Mucosa of rectum (tissue), 2 donors: ENCODE results near the gene PLA2G2C.

Experiments
- H3K27ac ChIP-seq, 2 donors: one replicate each; pipeline ENCODE4 v1.7.0; 2013; ENCODE audit warnings: inconsistent platforms in 2 of 2, low read depth in 2 of 2, low read length in 2 of 2
- H3K27me3 ChIP-seq, 2 donors: one replicate each; pipeline ENCODE4 v1.7.0; 2013; ENCODE audit warnings: low read length in 2 of 2; ENCODE audit not compliant: control insufficient read depth in 2 of 2, insufficient read depth in 2 of 2
- H3K36me3 ChIP-seq, 2 donors: one replicate each; pipeline ENCODE4 v1.7.0; 2013; ENCODE audit warnings: low read length in 2 of 2; ENCODE audit not compliant: control insufficient read depth in 2 of 2, insufficient read depth in 2 of 2
- H3K4me1 ChIP-seq, 2 donors: one replicate each; pipeline ENCODE4 v1.7.0; 2013; ENCODE audit warnings: low read length in 2 of 2, mild to moderate bottlenecking in 1 of 2; ENCODE audit not compliant: control insufficient read depth in 2 of 2, insufficient read depth in 2 of 2
- H3K4me3 ChIP-seq, 2 donors: one replicate each; pipeline ENCODE4 v1.7.0; 2013; ENCODE audit warnings: low read length in 2 of 2
- H3K9ac ChIP-seq, 2 donors: one replicate each; pipeline ENCODE4 v1.7.0; 2013; ENCODE audit warnings: low read length in 2 of 2, low read depth in 1 of 2, mild to moderate bottlenecking in 1 of 2
- H3K9me3 ChIP-seq, 2 donors: one replicate each; pipeline ENCODE4 v1.7.0; 2013; ENCODE audit warnings: low read length in 2 of 2; ENCODE audit not compliant: control insufficient read depth in 2 of 2
- donor health status: healthy.
- donor health status: Normal muscosa, but diverticular disease.

PLA2G2C gene

DNA sequence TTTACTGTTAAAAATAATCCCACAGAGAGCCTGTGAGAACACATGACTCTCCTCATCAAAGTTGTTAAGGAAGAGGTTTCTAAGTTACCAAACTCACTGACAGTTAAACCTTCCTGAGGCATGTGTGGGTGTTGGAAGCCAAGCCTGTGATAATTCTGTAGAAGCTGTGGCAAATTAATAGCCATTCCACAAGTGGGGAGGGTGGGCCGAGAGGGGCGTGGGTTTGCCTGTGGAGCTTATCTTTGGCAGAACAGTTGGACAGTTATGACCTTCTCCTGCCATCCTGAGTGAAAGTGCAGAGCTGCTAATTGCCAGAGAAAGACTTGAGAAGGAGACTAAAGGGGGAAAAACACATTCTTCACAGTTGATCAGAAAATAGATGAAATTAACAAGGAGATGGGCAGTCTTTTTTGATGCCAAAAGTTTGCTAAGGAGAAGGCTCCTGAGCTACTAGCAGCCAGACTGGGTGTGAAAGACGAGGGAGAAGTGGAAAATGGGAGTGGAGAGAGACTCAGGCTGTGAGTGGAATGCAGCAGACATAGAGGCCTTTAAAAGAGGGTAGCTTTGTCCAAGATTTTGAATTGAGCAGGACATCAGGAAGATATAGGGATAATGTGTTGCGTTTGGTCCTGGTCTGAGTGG lies 1.6 kb upstream of the PLA2G2C start:
- H3K27me3 ChIP-seq = no peaks in the 10 kb centered on the region
- H3K9me3 ChIP-seq = no peaks in the 10 kb centered on the region
- peak overlapping the region; percentile 80 to 93 for H3K27ac ChIP-seq
- H3K4me3 ChIP-seq = no peak overlapping the region
- H3K9ac ChIP-seq = peak overlapping the region in 1 of 2 donors; percentile 79
- H3K4me1 ChIP-seq = peaks cover 20 to 47% of the 10 kb centered on the region in 2 donors
- peaks cover 0 to 10% of the 10 kb centered on the region in 2 donors for H3K36me3 ChIP-seq

- peaks cover 20 to 47% of the 10 kb centered on the region in 2 donors for H3K4me1 ChIP-seq
- no peaks in the 10 kb centered on the region for H3K27me3 ChIP-seq
- peak overlapping the region; percentile 58 to 68 for H3K4me3 ChIP-seq
- peak overlapping the region; percentile 80 to 93 for H3K27ac ChIP-seq
- H3K9me3 ChIP-seq = no peaks in the 10 kb centered on the region
- H3K36me3 ChIP-seq = peaks cover 0 to 9% of the 10 kb centered on the region in 2 donors
- peak overlapping the region in 1 of 2 donors; percentile 79 for H3K9ac ChIP-seq
Measured at GRCh38 chr1:20187103-20187812, 940 bp upstream of the PLA2G2C start.

- peak overlapping the region in 1 of 2 donors; percentile 34 for H3K9ac ChIP-seq
- H3K4me1 ChIP-seq = peaks cover 20 to 47% of the 10 kb centered on the region in 2 donors
- H3K27me3 ChIP-seq = no peaks in the 10 kb centered on the region
- no peaks in the 10 kb centered on the region for H3K9me3 ChIP-seq
- no peaks in the 10 kb centered on the region for H3K36me3 ChIP-seq
- peak overlapping the region; percentile 44 to 59 for H3K4me3 ChIP-seq
- peak overlapping the region; percentile 45 to 54 for H3K27ac ChIP-seq
Measured at GRCh38 chr1:20184997-20185833, 1.1 kb downstream of the PLA2G2C start.

DNA sequence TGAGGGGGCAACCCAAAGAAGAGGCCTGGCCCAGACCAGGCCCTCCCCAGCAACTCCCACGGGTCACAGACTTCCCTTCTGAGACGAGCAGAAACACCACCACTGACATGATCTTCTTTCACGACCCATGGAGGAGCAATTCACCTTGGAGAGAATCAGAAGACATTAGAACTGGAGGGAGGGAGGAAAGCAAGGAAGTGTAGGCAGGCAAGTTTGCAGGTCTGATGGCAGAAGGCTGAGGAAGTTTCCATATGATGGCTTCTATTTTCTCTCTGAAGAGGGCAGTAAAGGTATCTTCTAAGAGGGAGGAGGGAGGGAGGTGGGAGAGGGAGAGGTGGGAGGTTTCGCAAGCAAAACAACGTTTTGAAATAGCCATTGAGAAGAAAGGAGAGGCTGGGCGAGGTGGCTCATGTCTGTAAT lies 1.8 kb downstream of the PLA2G2C start:
- no peaks in the 10 kb centered on the region for H3K27me3 ChIP-seq
- H3K36me3 ChIP-seq = no peaks in the 10 kb centered on the region
- peak overlapping the region in 1 of 2 donors; percentile 17 for H3K27ac ChIP-seq
- H3K9ac ChIP-seq = no peak overlapping the region
- no peak overlapping the region for H3K4me3 ChIP-seq
- H3K9me3 ChIP-seq = no peaks in the 10 kb centered on the region
- peaks cover 20 to 47% of the 10 kb centered on the region in 2 donors for H3K4me1 ChIP-seq

DNA sequence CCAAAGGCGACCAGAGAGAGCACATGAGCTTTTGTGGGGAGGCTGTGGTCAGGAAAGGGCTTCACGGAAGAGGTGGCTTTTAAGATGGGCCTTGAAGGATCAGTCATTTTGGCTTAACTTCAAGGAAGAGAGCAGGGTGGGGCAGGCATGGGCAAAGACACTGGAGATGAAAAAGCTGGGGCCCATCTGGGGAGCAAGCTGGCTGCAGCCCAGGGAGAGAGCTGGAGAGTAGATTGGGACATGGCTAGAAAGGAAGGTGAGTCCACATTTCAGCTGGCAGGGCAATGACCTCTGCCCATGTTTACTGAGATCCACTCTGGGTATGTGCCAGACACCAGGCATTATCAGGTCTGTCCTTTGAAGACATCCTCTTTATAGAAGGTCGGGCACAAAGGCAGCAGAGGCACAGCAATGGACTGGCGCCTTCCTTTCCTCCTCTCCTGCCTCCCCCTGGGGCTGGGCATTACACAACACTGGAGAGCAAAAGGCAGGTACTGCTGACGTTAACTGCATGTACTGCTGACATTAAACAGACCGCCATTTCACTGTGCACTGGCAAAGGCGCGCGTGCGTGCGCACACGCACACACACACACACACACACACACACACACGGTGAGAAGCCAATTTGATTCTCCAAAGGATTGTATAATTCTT lies 2.6 kb downstream of the PLA2G2C start:
- Histone ChIP-seq H3K27ac (peak overlapping the region in 1 of 2 donors; percentile 54), H3K36me3 (no peaks in the 10 kb centered on the region), H3K9me3 (no peaks in the 10 kb centered on the region), H3K4me3 (no peak overlapping the region), H3K9ac (no peak overlapping the region), H3K27me3 (no peaks in the 10 kb centered on the region), H3K4me1 (peaks cover 20 to 42% of the 10 kb centered on the region in 2 donors)

- no peaks in the 10 kb centered on the region for H3K27me3 ChIP-seq
- no peaks in the 10 kb centered on the region for H3K9me3 ChIP-seq
- peak overlapping the region in 1 of 2 donors; percentile 54 for H3K27ac ChIP-seq
- H3K4me1 ChIP-seq = peaks cover 18 to 35% of the 10 kb centered on the region in 2 donors
- no peak overlapping the region for H3K4me3 ChIP-seq
- H3K36me3 ChIP-seq = no peaks in the 10 kb centered on the region
- no peak overlapping the region for H3K9ac ChIP-seq
Measured at GRCh38 chr1:20183035-20183434, 3.3 kb downstream of the PLA2G2C start.

GRCh38 chr1:20182415-20182814 lies 3.9 kb downstream of the PLA2G2C start:
- H3K36me3 ChIP-seq = no peaks in the 10 kb centered on the region
- no peak overlapping the region for H3K4me3 ChIP-seq
- no peaks in the 10 kb centered on the region for H3K27me3 ChIP-seq
- no peak overlapping the region for H3K9ac ChIP-seq
- no peaks in the 10 kb centered on the region for H3K9me3 ChIP-seq
- H3K27ac ChIP-seq = no peak overlapping the region
- H3K4me1 ChIP-seq = peaks cover 13 to 30% of the 10 kb centered on the region in 2 donors

DNA sequence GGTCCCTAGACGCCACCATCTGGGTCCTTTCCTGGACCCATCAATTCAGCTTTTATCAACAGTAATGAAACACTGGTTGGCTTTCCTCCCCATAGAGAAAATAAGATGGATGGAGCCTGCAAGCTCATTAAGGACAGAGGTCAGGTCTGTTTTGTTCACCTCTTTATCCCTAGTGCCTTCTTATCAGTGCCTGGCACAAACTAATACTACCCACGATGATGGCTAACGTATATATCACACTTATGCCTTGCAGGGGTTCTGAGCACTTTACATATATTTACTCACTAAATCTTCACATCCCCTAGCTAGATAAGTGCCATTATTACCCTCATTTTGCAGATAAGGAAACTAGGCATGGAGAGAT lies 5.5 kb downstream of the PLA2G2C start:
- Histone ChIP-seq H3K36me3 (no peaks in the 10 kb centered on the region), H3K27ac (no peak overlapping the region), H3K4me1 (peaks cover 3 to 17% of the 10 kb centered on the region in 2 donors), H3K27me3 (no peaks in the 10 kb centered on the region), H3K9me3 (no peaks in the 10 kb centered on the region), H3K9ac (no peak overlapping the region), H3K4me3 (no peak overlapping the region)

- H3K9me3 ChIP-seq = no peaks in the 10 kb centered on the region
- peaks cover 3 to 13% of the 10 kb centered on the region in 2 donors for H3K4me1 ChIP-seq
- no peak overlapping the region for H3K4me3 ChIP-seq
- H3K27ac ChIP-seq = no peak overlapping the region
- no peaks in the 10 kb centered on the region for H3K27me3 ChIP-seq
- H3K36me3 ChIP-seq = no peaks in the 10 kb centered on the region
- H3K9ac ChIP-seq = no peak overlapping the region
Measured at GRCh38 chr1:20180129-20180843, 6.0 kb downstream of the PLA2G2C start.
